B cell (primary cell): ENCODE data around the gene VLDLR. TPM values are rescaled to one million over a fixed set of nuclear protein-coding genes. Genes with fewer than 3 reads are reported as not detected.

ENCODE experiments used
- ATAC-seq: fragments of 200-7000 bp; cut with Tn5 transposase; one replicate; pipeline ENCODE4 v1.10.0; 2021; ENCODE audit warnings: low read depth, mild to moderate bottlenecking, moderate number of reproducible peaks, moderate library complexity
- CTCF ChIA-PET: fragments of 350-600 bp; sonication (Branson Sonifier 250); formaldehyde crosslinking; loops from one replicate; lab custom pipeline; 2021; ENCODE audit warnings: antibody characterized with exemption, inconsistent platforms; lab: Charles Lee
- POLR2A ChIA-PET: fragments of 350-600 bp; sonication (Branson Sonifier 250); formaldehyde crosslinking; loops from one replicate; lab custom pipeline; 2021; ENCODE audit warnings: antibody characterized with exemption; lab: Charles Lee
- DNase-seq: peaks from one replicate; pipeline ENCODE4 v3.0.0; 2013
- H2AFZ ChIP-seq: 2 replicates; pipeline ENCODE4 v1.6.1; 2012; ENCODE audit warnings: mild to moderate bottlenecking, low read depth, low read length; ENCODE audit not compliant: insufficient read depth, poor library complexity, severe bottlenecking
- H3K27ac ChIP-seq, 2 donors: 1 replicate in 1 of 2; 2 replicates in 1 of 2; pipeline ENCODE4 v1.5.1; 2012 to 2013; ENCODE audit warnings: low read length in 2 of 2, mild to moderate bottlenecking in 2 of 2, moderate library complexity in 1 of 2
- H3K27me3 ChIP-seq, 4 experiments: fragments of 200-600 bp in 1 of 4; sonication (generic) in 1 of 4; replicated peaks in 1 of 4; 1 replicate in 2 of 4; 2 replicates in 2 of 4; pipeline versions ENCODE4 v1.6.1 to v1.7.0; 2013 to 2016; ENCODE audit warnings: low read length in 3 of 4, mild to moderate bottlenecking in 2 of 4, mixed read lengths in 1 of 4, moderate library complexity in 1 of 4; ENCODE audit not compliant: insufficient read depth in 4 of 4, control insufficient read depth in 3 of 4; ENCODE audit errors: control extremely low read depth in 1 of 4
- H3K36me3 ChIP-seq, 2 experiments: replicated peaks in 1 of 2; 1 replicate in 1 of 2; 2 replicates in 1 of 2; pipeline versions ENCODE4 v1.6.1 to v1.7.1; 2013; ENCODE audit warnings: low read length in 1 of 2; ENCODE audit not compliant: insufficient read depth in 2 of 2, control insufficient read depth in 1 of 2; ENCODE audit errors: control extremely low read depth in 1 of 2, extremely low read depth in 1 of 2
- H3K4me1 ChIP-seq, 2 donors: fragments of 200-600 bp in 1 of 2; sonication (generic) in 1 of 2; 1 replicate in 1 of 2; 2 replicates in 1 of 2; pipeline versions ENCODE4 v1.5.1 to v1.6.1; 2013 to 2017; ENCODE audit warnings: low read length in 2 of 2; ENCODE audit not compliant: control insufficient read depth in 2 of 2, insufficient read depth in 2 of 2
- H3K4me2 ChIP-seq: replicated peaks from 2 replicates; pipeline ENCODE3; 2012; ENCODE audit warnings: mild to moderate bottlenecking, low read depth, low read length; ENCODE audit not compliant: poor library complexity, severe bottlenecking
- H3K4me3 ChIP-seq, 5 experiments: fragments of 200-600 bp in 1 of 5; sonication (generic) in 1 of 5; 1 replicate in 3 of 5; 2 replicates in 2 of 5; pipeline versions ENCODE4 v1.5.1 to v1.7.0; 2011 to 2016; ENCODE audit warnings: low read length in 4 of 5, mild to moderate bottlenecking in 4 of 5, low read depth in 2 of 5, control low read depth in 1 of 5, moderate library complexity in 1 of 5; ENCODE audit not compliant: insufficient read depth in 1 of 5; ENCODE audit errors: control extremely low read depth in 1 of 5, extremely low read depth in 1 of 5
- H3K79me2 ChIP-seq: fragments of 200-600 bp; sonication (generic); one replicate; pipeline ENCODE4 v1.6.0; 2016; ENCODE audit warnings: low read length; ENCODE audit not compliant: control insufficient read depth, insufficient read depth
- H3K9ac ChIP-seq: fragments of 200-600 bp; sonication (generic); 2 replicates; pipeline ENCODE4 v1.6.1; 2017; ENCODE audit warnings: mild to moderate bottlenecking, low read length, moderate library complexity
- H3K9me3 ChIP-seq, 3 donors: one replicate each; pipeline versions ENCODE4 v1.6.1 to v1.7.1; 2013; ENCODE audit warnings: low read length in 2 of 3; ENCODE audit not compliant: control insufficient read depth in 2 of 3, insufficient read depth in 1 of 3; ENCODE audit errors: control extremely low read depth in 1 of 3
- H4K20me1 ChIP-seq: 2 replicates; pipeline ENCODE4 v1.6.0; 2012; ENCODE audit warnings: mild to moderate bottlenecking, low read length; ENCODE audit not compliant: insufficient read depth, control insufficient read depth, poor library complexity, severe bottlenecking
- H3K27ac Mint-ChIP-seq: one replicate; pipeline ENCODE4 v1.8.0; 2021; ENCODE audit warnings: mixed read lengths
- H3K27me3 Mint-ChIP-seq: one replicate; pipeline ENCODE4 v1.8.0; 2021; ENCODE audit warnings: mixed read lengths
- H3K4me1 Mint-ChIP-seq: one replicate; pipeline ENCODE4 v1.8.0; 2021; ENCODE audit warnings: mixed read lengths
- H3K4me3 Mint-ChIP-seq: one replicate; pipeline ENCODE4 v1.8.0; 2021; ENCODE audit warnings: mixed read lengths
- H3K9me3 Mint-ChIP-seq: one replicate; pipeline ENCODE4 v1.8.0; 2022; ENCODE audit warnings: mixed read lengths; ENCODE audit not compliant: insufficient read depth
- EZH2 ChIP-seq: IDR thresholded peaks from 2 replicates; pipeline ENCODE4 v1.6.1; 2012; ENCODE audit warnings: borderline replicate concordance, low read depth, mild to moderate bottlenecking, moderate library complexity, low read length; ENCODE audit not compliant: insufficient read depth, poor library complexity, severe bottlenecking
- WGBS: methylation state at CpG from one replicate; pipeline ENCODE4 v1.1.5; 2013; ENCODE audit warnings: missing lambda C conversion rate; ENCODE audit not compliant: insufficient coverage; 5-methylcytosine and 5-hydroxymethylcytosine counted together
- intact Hi-C: fragments of 100-400 bp; cut with micrococcal nuclease; formaldehyde crosslinking; loops from one replicate; pipeline ENCODE4 v1.10.0; 2022
- polyA plus RNA-seq: library from polyadenylated mRNA; depleted of rRNA; stranded (reverse); fragments of >200 nt; gene quantifications from 2 replicates; pipeline ENCODE4 v1.2.3, GENCODE V29; 2012
- total RNA-seq, 2 donors: library from RNA; stranded (reverse); fragments of 120-200 nt in 1 of 2; gene quantifications; 1 replicate in 1 of 2; 2 replicates in 1 of 2; pipeline versions ENCODE4 v1.2.3 to v1.2.4, GENCODE V29; 2013 to 2022
- TF ChIP-seq, protein P1 (sequence below): fragments of 200-600 bp; IDR thresholded peaks from one replicate; pipeline ENCODE4 v1.8.0; 2022; ENCODE audit warnings: antibody characterized with exemption, mild to moderate bottlenecking

Gene VLDLR
- total and polyA plus RNA-seq, 2 donors (not counting 1 experiment from before 2014, with no cell fraction given): 0.03 TPM; not detected in 1

DNA sequence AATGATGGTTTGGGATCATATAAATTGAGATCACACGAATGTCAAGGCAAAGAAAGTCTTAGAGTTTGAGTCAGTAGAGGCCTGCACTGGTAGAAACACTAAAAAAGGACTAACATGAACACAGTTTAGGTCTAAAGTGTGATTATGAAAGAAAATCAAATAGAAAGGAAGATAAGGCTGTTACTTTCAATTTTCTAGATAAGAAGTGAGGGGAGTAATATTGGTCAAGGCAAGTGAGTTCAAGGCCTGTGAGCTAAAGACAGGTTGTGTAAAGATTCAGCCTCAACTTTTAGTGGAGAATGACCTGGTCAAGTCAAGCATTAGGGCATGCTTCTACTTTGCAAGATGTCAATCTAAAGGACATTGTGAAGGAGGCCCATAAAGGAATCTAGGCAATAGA is 19.0 kb downstream of the VLDLR start:
- WGBS: 75% methylated on average over 1 of the region's 1 CpG
- ChIA-PET POLR2A (no interaction called here), CTCF (no interaction called here)
- H3K9me3 Mint-ChIP-seq: no peaks in the 10 kb centered on the region
- H3K4me1 Mint-ChIP-seq: no peaks in the 10 kb centered on the region
- Histone ChIP-seq H2AFZ (no peak overlapping the region), H3K27ac (no peak overlapping the region), H3K9me3 (no peaks in the 10 kb centered on the region), H3K27me3 (no peaks in the 10 kb centered on the region), H3K4me2 (no peak overlapping the region), H3K79me2 (no peaks in the 10 kb centered on the region), H3K4me3 (no peak overlapping the region), H3K36me3 (no peaks in the 10 kb centered on the region), H3K4me1 (no peaks in the 10 kb centered on the region), H4K20me1 (no peaks in the 10 kb centered on the region), H3K9ac (no peak overlapping the region)
- no peak for TF ChIP-seq EZH2
- TF ChIP-seq, protein P1, sequence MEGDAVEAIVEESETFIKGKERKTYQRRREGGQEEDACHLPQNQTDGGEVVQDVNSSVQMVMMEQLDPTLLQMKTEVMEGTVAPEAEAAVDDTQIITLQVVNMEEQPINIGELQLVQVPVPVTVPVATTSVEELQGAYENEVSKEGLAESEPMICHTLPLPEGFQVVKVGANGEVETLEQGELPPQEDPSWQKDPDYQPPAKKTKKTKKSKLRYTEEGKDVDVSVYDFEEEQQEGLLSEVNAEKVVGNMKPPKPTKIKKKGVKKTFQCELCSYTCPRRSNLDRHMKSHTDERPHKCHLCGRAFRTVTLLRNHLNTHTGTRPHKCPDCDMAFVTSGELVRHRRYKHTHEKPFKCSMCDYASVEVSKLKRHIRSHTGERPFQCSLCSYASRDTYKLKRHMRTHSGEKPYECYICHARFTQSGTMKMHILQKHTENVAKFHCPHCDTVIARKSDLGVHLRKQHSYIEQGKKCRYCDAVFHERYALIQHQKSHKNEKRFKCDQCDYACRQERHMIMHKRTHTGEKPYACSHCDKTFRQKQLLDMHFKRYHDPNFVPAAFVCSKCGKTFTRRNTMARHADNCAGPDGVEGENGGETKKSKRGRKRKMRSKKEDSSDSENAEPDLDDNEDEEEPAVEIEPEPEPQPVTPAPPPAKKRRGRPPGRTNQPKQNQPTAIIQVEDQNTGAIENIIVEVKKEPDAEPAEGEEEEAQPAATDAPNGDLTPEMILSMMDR: no peak
- DNase-seq: no peak
- no peak overlapping the region for H3K27ac Mint-ChIP-seq
- peaks cover 1% of the 10 kb centered on the region for H3K27me3 Mint-ChIP-seq
- no peak overlapping the region for H3K4me3 Mint-ChIP-seq
- intact Hi-C loops: no loop called here
- ATAC-seq: no peak

DNA sequence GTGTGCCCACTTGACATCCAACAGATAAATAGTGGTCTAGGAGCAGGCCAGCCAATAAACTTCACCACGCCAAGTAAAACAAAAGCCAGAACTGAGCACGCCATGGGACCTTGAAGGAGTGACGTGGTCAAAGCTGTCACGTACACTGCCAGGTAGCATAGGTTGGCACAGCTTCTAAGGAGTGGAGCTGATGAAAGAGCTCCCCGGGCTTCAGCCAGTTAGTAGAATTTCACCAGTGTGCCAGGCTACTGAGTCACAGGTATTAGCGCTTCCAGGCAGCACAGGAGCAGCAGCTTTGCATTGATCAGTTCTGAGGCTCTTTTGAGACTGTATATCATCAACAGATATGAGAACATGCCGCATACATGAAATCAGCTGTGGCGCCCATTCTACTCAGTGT is 19.4 kb downstream of the VLDLR start:
- no peak overlapping the region for H2AFZ ChIP-seq
- no peak overlapping the region for H3K27ac ChIP-seq
- H3K4me3 ChIP-seq: no peak overlapping the region
- no peaks in the 10 kb centered on the region for H4K20me1 ChIP-seq
- whole genome bisulfite sequencing: 95% methylated on average over 6 of the region's 8 CpGs
- no peaks in the 10 kb centered on the region for H3K27me3 ChIP-seq
- Mint-ChIP-seq H3K4me3 (no peak overlapping the region), H3K9me3 (no peaks in the 10 kb centered on the region), H3K4me1 (no peaks in the 10 kb centered on the region), H3K27me3 (no peaks in the 10 kb centered on the region), H3K27ac (no peak overlapping the region)
- ChIA-PET CTCF (no interaction called here), POLR2A (no interaction called here)
- no peak overlapping the region for H3K9ac ChIP-seq
- DNase-seq (no peak), ATAC-seq (no peak)
- H3K4me2 ChIP-seq: no peak overlapping the region
- no peaks in the 10 kb centered on the region for H3K79me2 ChIP-seq
- no peaks in the 10 kb centered on the region for H3K36me3 ChIP-seq
- intact Hi-C loops: no loop called here
- H3K9me3 ChIP-seq: no peaks in the 10 kb centered on the region
- no peaks in the 10 kb centered on the region for H3K4me1 ChIP-seq
- TF ChIP-seq EZH2: no peak
- TF ChIP-seq, protein P1: no peak
